T-helper 22 cell (primary cell): ENCODE results near the gene RRP36.

Experiments
- DNase-seq: peaks from one replicate; pipeline ENCODE4 v3.0.0-alpha.2; 2020; ENCODE audit warnings: low read depth

Gene RRP36

GRCh38 chr6:43007126-43007525 is 14.3 kb upstream of the RRP36 start:
- DNase-seq: no peak

- DNase-seq: no peak
Measured at GRCh38 chr6:43009124-43009523, 12.3 kb upstream of the RRP36 start.

- DNase-seq: no peak
Measured at GRCh38 chr6:43011207-43011606, 10.2 kb upstream of the RRP36 start.

- no peak for DNase-seq
Measured at GRCh38 chr6:43012364-43012763, 9.1 kb upstream of the RRP36 start.

GRCh38 chr6:43013097-43013842 is 8.2 kb upstream of the RRP36 start:
- DNase-seq: no peak

GRCh38 chr6:43013843-43014433 is 7.5 kb upstream of the RRP36 start, which contains the start of the genes KLHDC3 and MEA1:
KLHDC3 (plus strand) TSS chr6:43014249; CDS start chr6:43017193, 2,944 bp downstream.
MEA1 (minus strand) TSS chr6:43013946; CDS start chr6:43013813, 133 bp downstream.
- peak; percentile 99 for DNase-seq

GRCh38 chr6:43014434-43014909 is 7.0 kb upstream of the RRP36 start:
- no peak for DNase-seq

GRCh38 chr6:43016176-43016942 is 5.1 kb upstream of the RRP36 start:
- DNase-seq: no peak

GRCh38 chr6:43016943-43017334 is 4.5 kb upstream of the RRP36 start:
- DNase-seq: no peak

- no peak for DNase-seq
Measured at GRCh38 chr6:43019152-43019551, 2.3 kb upstream of the RRP36 start.

- DNase-seq: no peak
Measured at GRCh38 chr6:43020052-43020705, 1.2 kb upstream of the RRP36 start.

GRCh38 chr6:43020847-43021246 is 576 bp upstream of the RRP36 start:
- no peak for DNase-seq

- no peak for DNase-seq
Measured at GRCh38 chr6:43024436-43024835, 3.0 kb downstream of the RRP36 start.

GRCh38 chr6:43026365-43026764 is 4.9 kb downstream of the RRP36 start:
- no peak for DNase-seq

- no peak for DNase-seq
Measured at GRCh38 chr6:43029120-43029519, 7.7 kb downstream of the RRP36 start.

GRCh38 chr6:43032326-43032725 is 10.9 kb downstream of the RRP36 start:
- DNase-seq: no peak

- DNase-seq: no peak
Measured at GRCh38 chr6:43033496-43034189, 12.2 kb downstream of the RRP36 start.

GRCh38 chr6:43034190-43034525 is 12.7 kb downstream of the RRP36 start:
- no peak for DNase-seq

- no peak for DNase-seq
Measured at GRCh38 chr6:43035495-43036194, 14.2 kb downstream of the RRP36 start.

GRCh38 chr6:43036712-43037111 is 15.3 kb downstream of the RRP36 start:
- no peak for DNase-seq

GRCh38 chr6:43037197-43037596 is 15.8 kb downstream of the RRP36 start:
- DNase-seq: no peak
